Lower leg skin (tissue), 3 donors: ENCODE measurements around the gene JPT2.

Experiments used
- POLR2A ChIP-seq, 2 donors: fragments of 450-650 bp; IDR thresholded peaks; one replicate each; pipeline ENCODE4 v1.6.1; 2016 to 2017; ENCODE audit warnings: antibody characterized with exemption in 2 of 2, mild to moderate bottlenecking in 1 of 2, moderate library complexity in 1 of 2
- TF ChIP-seq, protein P1 (sequence below), 3 donors: fragments of 450-650 bp; IDR thresholded peaks; one replicate each; pipeline ENCODE4 v1.5.1; 2016; ENCODE audit warnings: antibody characterized with exemption in 3 of 3, mild to moderate bottlenecking in 3 of 3, moderate library complexity in 2 of 3

DNA sequence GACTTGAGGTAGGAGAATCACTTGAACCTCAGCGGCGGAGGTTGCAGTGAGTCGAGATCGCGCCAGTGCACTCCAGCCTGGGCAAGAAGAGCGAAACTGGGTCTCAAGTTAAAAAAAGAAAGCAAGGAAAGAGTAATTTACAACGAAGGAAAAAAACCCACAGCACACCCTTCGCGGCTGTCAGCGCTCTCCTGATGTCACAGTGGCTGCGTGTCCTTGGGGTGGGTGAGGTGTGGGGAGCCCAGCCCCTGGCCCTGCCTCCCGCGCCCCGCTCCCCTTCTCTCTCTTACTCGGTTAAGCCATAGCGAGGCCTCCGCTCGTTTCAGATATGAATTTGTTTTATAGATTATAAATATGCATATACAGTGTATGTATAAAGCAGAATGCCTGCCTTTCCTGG is 740 bp upstream of the JPT2 start:
- TF ChIP-seq, protein P1, sequence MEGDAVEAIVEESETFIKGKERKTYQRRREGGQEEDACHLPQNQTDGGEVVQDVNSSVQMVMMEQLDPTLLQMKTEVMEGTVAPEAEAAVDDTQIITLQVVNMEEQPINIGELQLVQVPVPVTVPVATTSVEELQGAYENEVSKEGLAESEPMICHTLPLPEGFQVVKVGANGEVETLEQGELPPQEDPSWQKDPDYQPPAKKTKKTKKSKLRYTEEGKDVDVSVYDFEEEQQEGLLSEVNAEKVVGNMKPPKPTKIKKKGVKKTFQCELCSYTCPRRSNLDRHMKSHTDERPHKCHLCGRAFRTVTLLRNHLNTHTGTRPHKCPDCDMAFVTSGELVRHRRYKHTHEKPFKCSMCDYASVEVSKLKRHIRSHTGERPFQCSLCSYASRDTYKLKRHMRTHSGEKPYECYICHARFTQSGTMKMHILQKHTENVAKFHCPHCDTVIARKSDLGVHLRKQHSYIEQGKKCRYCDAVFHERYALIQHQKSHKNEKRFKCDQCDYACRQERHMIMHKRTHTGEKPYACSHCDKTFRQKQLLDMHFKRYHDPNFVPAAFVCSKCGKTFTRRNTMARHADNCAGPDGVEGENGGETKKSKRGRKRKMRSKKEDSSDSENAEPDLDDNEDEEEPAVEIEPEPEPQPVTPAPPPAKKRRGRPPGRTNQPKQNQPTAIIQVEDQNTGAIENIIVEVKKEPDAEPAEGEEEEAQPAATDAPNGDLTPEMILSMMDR (IDR thresholded peaks at IDR 0.05): no peak
- no peak for TF ChIP-seq POLR2A (IDR thresholded peaks at IDR 0.05)
